ENCODE data around the gene THSD1. TPM values are rescaled to one million over a fixed set of nuclear protein-coding genes. Genes with fewer than 3 reads are reported as not detected.

The THSD1 gene
- total RNA-seq, 1 experiment from 2014 or later = 0.39 TPM

- Mint-ChIP-seq H3K27ac (no peak overlapping the region), H3K4me1 (peaks cover 5% of the 10 kb centered on the region), H3K36me3 (no peaks in the 10 kb centered on the region), H3K4me3 (no peak overlapping the region), H3K27me3 (ENCODE audit: low read depth) (no peaks in the 10 kb centered on the region), H3K9me3 (no peaks in the 10 kb centered on the region)
- CTCF ChIA-PET = no interaction called here
- DNase-seq (ENCODE audit: low spot score) = no peak
- POLR2A ChIA-PET = interaction anchor here (0.6 kb wide), 1 partner anchor 10 kb away, joined by 3 read pairs; no protein-coding TSS in a partner anchor
- no peak for TF ChIP-seq NR2C2 (CRISPR knock-in tag; IDR thresholded peaks at IDR 0.05)
- no peak for TF ChIP-seq ZNF232 (CRISPR knock-in tag; IDR thresholded peaks at IDR 0.05)
- no peak for TF ChIP-seq ZNF532 (CRISPR knock-in tag; IDR thresholded peaks at IDR 0.05; ENCODE audit: borderline replicate concordance)
- TF ChIP-seq ESRRA (CRISPR knock-in tag; IDR thresholded peaks at IDR 0.05; ENCODE audit: borderline replicate concordance) = no peak
- TF ChIP-seq GRHL2 (CRISPR knock-in tag; IDR thresholded peaks at IDR 0.05; ENCODE audit: insufficient replicate concordance, severe bottlenecking) = no peak
- no peak for TF ChIP-seq E2F5 (CRISPR knock-in tag; IDR thresholded peaks at IDR 0.05)
- no peak for ATAC-seq
Measured at GRCh38 chr13:52371736-52372247, 34.2 kb downstream of the THSD1 start.

GRCh38 chr13:52366291-52366690 lies 39.7 kb downstream of the THSD1 start:
- Mint-ChIP-seq H3K4me3 (no peak overlapping the region), H3K27ac (no peak overlapping the region), H3K4me1 (0 out of 2 replicates have a peak, but pooled peaks cover 2% of the 10 kb centered on the region), H3K9me3 (peaks cover 5% of the 10 kb centered on the region), H3K27me3 (ENCODE audit: low read depth) (no peaks in the 10 kb centered on the region; the same call in 1 of the 2 replicates), H3K36me3 (no peaks in the 10 kb centered on the region)
- no peak for DNase-seq (ENCODE audit: low spot score)
- TF ChIP-seq TP53 (CRISPR knock-in tag; IDR thresholded peaks at IDR 0.05) (no peak), CREM (CRISPR knock-in tag; IDR thresholded peaks at IDR 0.05) (no peak), FOXP1 (CRISPR knock-in tag; IDR thresholded peaks at IDR 0.05; ENCODE audit: borderline replicate concordance) (no peak), ZNF317 (CRISPR knock-in tag; IDR thresholded peaks at IDR 0.05; ENCODE audit: borderline replicate concordance, low read depth) (no peak), ATF6 (CRISPR knock-in tag; IDR thresholded peaks at IDR 0.05) (no peak), ZNF532 (CRISPR knock-in tag; IDR thresholded peaks at IDR 0.05; ENCODE audit: borderline replicate concordance) (no peak), PRRX2 (CRISPR knock-in tag; IDR thresholded peaks at IDR 0.05) (no peak), TEAD4 (CRISPR knock-in tag; IDR thresholded peaks at IDR 0.05) (no peak), ZBTB21 (CRISPR knock-in tag; IDR thresholded peaks at IDR 0.05; ENCODE audit: borderline replicate concordance) (no peak), HMGXB4 (CRISPR knock-in tag; IDR thresholded peaks at IDR 0.05) (no peak)
- no peak for ATAC-seq
- CTCF ChIA-PET = no interaction called here
- POLR2A ChIA-PET = no interaction called here
